ENCODE results near the gene NELL1.

Gene NELL1

GRCh38 chr11:21372672-21373071 lies 703.3 kb downstream of the NELL1 start:
- no peak for DNase-seq

- DNase-seq, result no peak
Observed at GRCh38 chr11:21374376-21374775, 705.0 kb downstream of the NELL1 start.

GRCh38 chr11:21385669-21386440 lies 716.5 kb downstream of the NELL1 start:
- DNase-seq, result no peak

- DNase-seq, result no peak
Observed at GRCh38 chr11:21390430-21390829, 721.0 kb downstream of the NELL1 start.

GRCh38 chr11:21396342-21397008 lies 727.1 kb downstream of the NELL1 start:
- no peak for DNase-seq

GRCh38 chr11:21398195-21398594 lies 728.8 kb downstream of the NELL1 start:
- DNase-seq, result no peak

GRCh38 chr11:21401496-21401895 lies 732.1 kb downstream of the NELL1 start:
- DNase-seq, result no peak

- DNase-seq, result no peak
Observed at GRCh38 chr11:21402274-21402673, 732.9 kb downstream of the NELL1 start.

GRCh38 chr11:21403069-21403468 lies 733.7 kb downstream of the NELL1 start:
- no peak for DNase-seq

- no peak for DNase-seq
Observed at GRCh38 chr11:21405422-21405821, 736.0 kb downstream of the NELL1 start.

GRCh38 chr11:21410513-21410912 lies 741.1 kb downstream of the NELL1 start:
- no peak for DNase-seq

- no peak for DNase-seq
Observed at GRCh38 chr11:21411104-21411503, 741.7 kb downstream of the NELL1 start.

GRCh38 chr11:21411597-21411996 lies 742.2 kb downstream of the NELL1 start:
- DNase-seq, result no peak

GRCh38 chr11:21412652-21413383 lies 743.4 kb downstream of the NELL1 start:
- no peak for DNase-seq

GRCh38 chr11:21414953-21415352 lies 745.6 kb downstream of the NELL1 start:
- no peak for DNase-seq

GRCh38 chr11:21415606-21416005 lies 746.2 kb downstream of the NELL1 start:
- DNase-seq, result no peak

GRCh38 chr11:21421711-21422329 lies 752.4 kb downstream of the NELL1 start:
- no peak for DNase-seq

GRCh38 chr11:21426931-21427330 lies 757.5 kb downstream of the NELL1 start:
- DNase-seq, result no peak

- DNase-seq, result no peak
Observed at GRCh38 chr11:21427726-21428125, 758.3 kb downstream of the NELL1 start.

GRCh38 chr11:21428796-21429195 lies 759.4 kb downstream of the NELL1 start:
- no peak for DNase-seq

- no peak for DNase-seq
Observed at GRCh38 chr11:21429401-21429800, 760.0 kb downstream of the NELL1 start.

- no peak for DNase-seq
Observed at GRCh38 chr11:21430537-21430936, 761.2 kb downstream of the NELL1 start.

GRCh38 chr11:21446939-21447590 lies 777.7 kb downstream of the NELL1 start:
- DNase-seq, result no peak
